ENCODE data around the gene MT1B. TPM values are rescaled to one million over a fixed set of nuclear protein-coding genes. Genes with fewer than 3 reads are reported as not detected.

The MT1B gene
- total RNA-seq, 1 donor from 2014 or later, result not detected

DNA sequence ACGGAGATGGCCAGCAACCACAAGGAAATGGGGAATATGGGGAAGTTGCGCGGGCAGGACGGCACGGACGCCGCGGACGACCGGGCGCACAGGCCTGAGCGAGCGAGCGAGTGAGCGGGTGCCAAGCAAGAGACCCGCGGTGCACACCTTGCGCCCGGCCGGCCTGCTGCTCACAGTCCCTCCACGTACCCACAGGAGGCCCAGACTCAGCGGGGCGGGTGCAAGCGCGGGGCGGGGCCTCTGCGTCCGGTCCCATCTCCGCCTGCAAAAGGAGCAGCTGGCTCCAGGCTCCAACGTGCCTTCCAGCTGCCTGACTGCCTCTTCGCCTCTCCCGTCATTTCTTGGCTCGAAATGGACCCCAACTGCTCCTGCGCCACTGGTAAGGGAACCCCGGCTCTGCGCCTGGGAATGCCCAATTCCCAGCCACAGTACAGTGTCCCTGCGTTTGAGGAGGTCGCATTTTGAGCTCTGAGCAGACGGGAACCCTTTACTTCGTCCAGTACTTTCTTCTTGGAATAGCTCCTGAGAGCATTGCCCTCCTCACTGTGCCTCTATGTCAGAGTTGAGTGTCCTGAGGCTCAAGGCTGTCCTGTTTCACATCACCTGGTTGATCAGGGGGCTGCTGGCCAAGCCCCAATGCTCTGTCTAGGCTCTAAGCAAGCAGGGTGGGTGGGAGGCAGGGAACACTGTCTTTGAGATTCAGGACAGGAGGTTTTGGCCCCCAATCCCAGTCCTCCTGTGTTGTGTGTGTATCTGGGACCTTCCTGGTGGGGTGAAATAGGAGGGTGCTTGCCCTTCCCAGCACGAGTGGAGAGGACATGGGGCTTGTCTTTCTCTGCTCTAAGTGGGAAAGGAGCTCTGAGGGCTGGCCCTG, 34.2 kb upstream of the MT1B start:
- Histone ChIP-seq H2AFZ (ENCODE audit: low read depth, low read length) (peak overlapping the region; percentile 91), H3K79me2 (ENCODE audit: insufficient read depth, low read length) (peaks cover 4% of the 10 kb centered on the region), H3K9ac (ENCODE audit: low read length) (peak overlapping the region; percentile 53), H3K9me3 (ENCODE audit: insufficient read depth, low read depth, low read length) (no peaks in the 10 kb centered on the region), H3K4me2 (ENCODE audit: low read length) (peak overlapping the region; percentile 85), H3K36me3 (ENCODE audit: insufficient read depth, low read length) (no peaks in the 10 kb centered on the region), H3K27ac (ENCODE audit: low read depth, low read length) (no peak overlapping the region), H4K20me1 (ENCODE audit: insufficient read depth, low read length) (no peaks in the 10 kb centered on the region), H3K4me3 (ENCODE audit: insufficient read depth, low read depth, low read length) (peak overlapping the region; percentile 66), H3K4me1 (ENCODE audit: insufficient read depth, low read length) (peaks cover 43% of the 10 kb centered on the region), H3K27me3 (ENCODE audit: insufficient read depth, low read length) (no peaks in the 10 kb centered on the region)
- TF ChIP-seq, protein P1, sequence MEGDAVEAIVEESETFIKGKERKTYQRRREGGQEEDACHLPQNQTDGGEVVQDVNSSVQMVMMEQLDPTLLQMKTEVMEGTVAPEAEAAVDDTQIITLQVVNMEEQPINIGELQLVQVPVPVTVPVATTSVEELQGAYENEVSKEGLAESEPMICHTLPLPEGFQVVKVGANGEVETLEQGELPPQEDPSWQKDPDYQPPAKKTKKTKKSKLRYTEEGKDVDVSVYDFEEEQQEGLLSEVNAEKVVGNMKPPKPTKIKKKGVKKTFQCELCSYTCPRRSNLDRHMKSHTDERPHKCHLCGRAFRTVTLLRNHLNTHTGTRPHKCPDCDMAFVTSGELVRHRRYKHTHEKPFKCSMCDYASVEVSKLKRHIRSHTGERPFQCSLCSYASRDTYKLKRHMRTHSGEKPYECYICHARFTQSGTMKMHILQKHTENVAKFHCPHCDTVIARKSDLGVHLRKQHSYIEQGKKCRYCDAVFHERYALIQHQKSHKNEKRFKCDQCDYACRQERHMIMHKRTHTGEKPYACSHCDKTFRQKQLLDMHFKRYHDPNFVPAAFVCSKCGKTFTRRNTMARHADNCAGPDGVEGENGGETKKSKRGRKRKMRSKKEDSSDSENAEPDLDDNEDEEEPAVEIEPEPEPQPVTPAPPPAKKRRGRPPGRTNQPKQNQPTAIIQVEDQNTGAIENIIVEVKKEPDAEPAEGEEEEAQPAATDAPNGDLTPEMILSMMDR (IDR thresholded peaks at IDR 0.05; ENCODE audit: insufficient read depth, low read depth, low read length), result no peak
- DNase-seq (ENCODE audit: low read depth) (peak; percentile 57), FAIRE-seq (no peak)
- no peaks in the 10 kb centered on the region for H3K36me3 Mint-ChIP-seq (ENCODE audit: low read depth, unreplicated experiment)
- no peaks in the 10 kb centered on the region for H3K9me3 Mint-ChIP-seq (ENCODE audit: unreplicated experiment)
- peak overlapping the region; percentile 68 for H3K4me3 Mint-ChIP-seq (ENCODE audit: unreplicated experiment)
- no peak overlapping the region for H3K27ac Mint-ChIP-seq (ENCODE audit: unreplicated experiment)
- H3K27me3 Mint-ChIP-seq (ENCODE audit: low read depth, unreplicated experiment), result peaks cover 55% of the 10 kb centered on the region
- H3K4me1 Mint-ChIP-seq (ENCODE audit: low read depth, unreplicated experiment), result peaks cover 4% of the 10 kb centered on the region

DNA sequence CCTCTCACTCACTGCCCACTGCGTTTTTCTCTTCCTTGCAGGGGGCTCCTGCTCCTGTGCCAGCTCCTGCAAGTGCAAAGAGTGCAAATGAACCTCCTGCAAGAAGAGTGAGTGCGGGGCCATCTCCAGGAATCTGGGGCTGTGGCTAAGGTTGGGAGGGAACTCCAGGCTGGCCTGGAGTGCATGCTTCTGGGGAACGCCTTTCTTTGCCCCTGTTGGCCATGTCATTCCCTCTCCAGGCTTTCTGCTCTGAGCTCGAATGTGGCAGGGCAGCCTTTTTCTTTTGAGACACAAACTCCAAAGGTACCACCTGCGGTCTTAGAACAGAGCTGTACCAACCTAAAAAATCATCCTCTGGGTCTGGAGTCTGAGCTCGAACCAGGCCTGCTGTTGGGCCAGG, 33.5 kb upstream of the MT1B start:
- FAIRE-seq (no peak), DNase-seq (ENCODE audit: low read depth) (no peak)
- Histone ChIP-seq H3K9ac (ENCODE audit: low read length) (no peak overlapping the region), H3K4me1 (ENCODE audit: insufficient read depth, low read length) (peaks cover 37% of the 10 kb centered on the region), H3K9me3 (ENCODE audit: insufficient read depth, low read depth, low read length) (no peaks in the 10 kb centered on the region), H3K79me2 (ENCODE audit: insufficient read depth, low read length) (peaks cover 2% of the 10 kb centered on the region), H3K27me3 (ENCODE audit: insufficient read depth, low read length) (no peaks in the 10 kb centered on the region), H3K4me2 (ENCODE audit: low read length) (peak overlapping the region; percentile 85), H3K27ac (ENCODE audit: low read depth, low read length) (no peak overlapping the region), H2AFZ (ENCODE audit: low read depth, low read length) (no peak overlapping the region), H3K36me3 (ENCODE audit: insufficient read depth, low read length) (no peaks in the 10 kb centered on the region), H4K20me1 (ENCODE audit: insufficient read depth, low read length) (no peaks in the 10 kb centered on the region), H3K4me3 (ENCODE audit: insufficient read depth, low read depth, low read length) (no peak overlapping the region)
- TF ChIP-seq, protein P1 (IDR thresholded peaks at IDR 0.05; ENCODE audit: insufficient read depth, low read depth, low read length), result no peak
- TF ChIP-seq EZH2 (IDR thresholded peaks at IDR 0.05; ENCODE audit: insufficient read depth, low read length), result no peak
- H3K9me3 Mint-ChIP-seq (ENCODE audit: unreplicated experiment), result no peaks in the 10 kb centered on the region
- peaks cover 4% of the 10 kb centered on the region for H3K4me1 Mint-ChIP-seq (ENCODE audit: low read depth, unreplicated experiment)
- H3K27ac Mint-ChIP-seq (ENCODE audit: unreplicated experiment), result no peak overlapping the region
- H3K36me3 Mint-ChIP-seq (ENCODE audit: low read depth, unreplicated experiment), result peaks cover 3% of the 10 kb centered on the region
- H3K27me3 Mint-ChIP-seq (ENCODE audit: low read depth, unreplicated experiment), result peaks cover 61% of the 10 kb centered on the region
- H3K4me3 Mint-ChIP-seq (ENCODE audit: unreplicated experiment), result no peak overlapping the region

DNA sequence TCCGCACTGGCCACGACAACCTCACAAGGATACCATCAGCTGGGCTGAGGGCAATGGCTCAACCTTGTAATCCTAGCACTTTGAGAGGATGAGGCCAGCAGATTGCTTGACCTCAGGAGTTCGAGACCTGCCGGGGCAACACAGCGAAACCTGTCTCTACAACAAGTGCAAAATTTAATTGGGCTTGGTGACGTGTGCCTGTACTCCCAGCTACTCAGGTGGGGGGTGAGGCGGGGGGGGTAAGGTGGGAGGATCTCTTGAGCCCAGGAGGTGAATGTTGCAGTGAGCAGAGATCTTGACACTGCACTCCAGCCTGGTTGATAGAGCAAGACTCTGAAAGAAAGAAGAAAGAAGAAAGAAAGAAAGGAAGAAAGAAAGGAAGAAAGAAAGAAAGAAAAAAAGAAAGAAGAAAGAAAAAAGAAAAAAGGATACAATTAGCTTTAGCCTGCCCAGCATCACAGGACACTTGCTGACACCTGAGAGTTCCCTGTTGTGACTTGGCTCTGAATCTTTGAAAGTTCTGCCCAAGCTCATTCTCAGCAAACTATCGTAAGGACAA, 31.3 kb upstream of the MT1B start:
- FAIRE-seq (no peak), DNase-seq (ENCODE audit: low read depth) (no peak)
- H3K79me2 ChIP-seq (ENCODE audit: insufficient read depth, low read length), result peaks cover 6% of the 10 kb centered on the region
- Mint-ChIP-seq H3K4me3 (ENCODE audit: unreplicated experiment) (no peak overlapping the region), H3K4me1 (ENCODE audit: low read depth, unreplicated experiment) (no peaks in the 10 kb centered on the region), H3K27me3 (ENCODE audit: low read depth, unreplicated experiment) (peaks cover 75% of the 10 kb centered on the region), H3K36me3 (ENCODE audit: low read depth, unreplicated experiment) (peaks cover 6% of the 10 kb centered on the region), H3K27ac (ENCODE audit: unreplicated experiment) (no peak overlapping the region), H3K9me3 (ENCODE audit: unreplicated experiment) (no peaks in the 10 kb centered on the region)
- no peak for TF ChIP-seq EZH2 (IDR thresholded peaks at IDR 0.05; ENCODE audit: insufficient read depth, low read length)
- TF ChIP-seq, protein P1 (IDR thresholded peaks at IDR 0.05; ENCODE audit: insufficient read depth, low read depth, low read length), result no peak
- no peaks in the 10 kb centered on the region for H3K9me3 ChIP-seq (ENCODE audit: insufficient read depth, low read depth, low read length)
- H3K4me1 ChIP-seq (ENCODE audit: insufficient read depth, low read length), result peaks cover 22% of the 10 kb centered on the region
- H3K4me2 ChIP-seq (ENCODE audit: low read length), result no peak overlapping the region
- H3K4me3 ChIP-seq (ENCODE audit: insufficient read depth, low read depth, low read length), result no peak overlapping the region
- H2AFZ ChIP-seq (ENCODE audit: low read depth, low read length), result no peak overlapping the region
- no peak overlapping the region for H3K27ac ChIP-seq (ENCODE audit: low read depth, low read length)
- no peaks in the 10 kb centered on the region for H3K27me3 ChIP-seq (ENCODE audit: insufficient read depth, low read length)
- H3K36me3 ChIP-seq (ENCODE audit: insufficient read depth, low read length), result no peaks in the 10 kb centered on the region
- H3K9ac ChIP-seq (ENCODE audit: low read length), result no peak overlapping the region
- no peaks in the 10 kb centered on the region for H4K20me1 ChIP-seq (ENCODE audit: insufficient read depth, low read length)
